H1 (cell line): Measurements from ENCODE around the gene HECTD3. TPM values are rescaled to one million over a fixed set of nuclear protein-coding genes. Genes with fewer than 3 reads are reported as not detected.

ENCODE experiments used
- BACH1 ChIP-seq: IDR thresholded peaks from 2 replicates; pipeline ENCODE4 v1.6.1; 2012; ENCODE audit warnings: low read length, improper control_type of control experiment
- CHD7 ChIP-seq: fragments of 300-600 bp; sonication (generic); IDR thresholded peaks from 2 replicates; pipeline ENCODE4 v1.7.1; 2012; ENCODE audit warnings: low read length, moderate library complexity, mild to moderate bottlenecking, inconsistent platforms; ENCODE audit not compliant: insufficient replicate concordance
- GTF2F1 ChIP-seq: IDR thresholded peaks from 2 replicates; pipeline ENCODE4 v1.6.1; 2012; ENCODE audit warnings: low read depth, low read length, improper control_type of control experiment, borderline replicate concordance
- JUN ChIP-seq: IDR thresholded peaks from 2 replicates; pipeline ENCODE4 v1.6.1; 2011; ENCODE audit warnings: low read depth, mild to moderate bottlenecking, improper control_type of control experiment, low read length
- RBBP5 ChIP-seq: IDR thresholded peaks from 2 replicates; pipeline ENCODE4 v1.7.1; 2012; ENCODE audit warnings: low read depth, mild to moderate bottlenecking, inconsistent platforms, low read length, moderate library complexity, borderline replicate concordance
- RNF2 ChIP-seq: fragments of 200-900, 300-1000 bp; sonication (generic); IDR thresholded peaks from 2 replicates; pipeline ENCODE4 v1.7.1; 2016; ENCODE audit warnings: borderline replicate concordance, low read depth, mild to moderate bottlenecking, antibody characterized with exemption, low read length; ENCODE audit not compliant: poor library complexity, severe bottlenecking; ENCODE audit errors: missing control alignments
- SIX5 ChIP-seq: IDR thresholded peaks from 2 replicates; pipeline ENCODE4 v1.6.1; 2011; ENCODE audit warnings: mild to moderate bottlenecking, low read depth, low read length
- SP1 ChIP-seq: IDR thresholded peaks from 2 replicates; pipeline ENCODE4 v1.6.1; 2011; ENCODE audit warnings: low read depth, low read length
- SP2 ChIP-seq: IDR thresholded peaks from 2 replicates; pipeline ENCODE4 v1.6.1; 2012; ENCODE audit warnings: mild to moderate bottlenecking, low read length, inconsistent platforms
- TAF7 ChIP-seq: optimal IDR thresholded peaks from 2 replicates; pipeline ENCODE3; 2011; ENCODE audit warnings: low read depth, mild to moderate bottlenecking, inconsistent platforms, low read length, moderate library complexity, borderline replicate concordance
- polyA plus RNA-seq, 7 experiments: library from polyadenylated mRNA; depleted of rRNA in 3 of 7; stranded (reverse) in 5 of 7; unstranded in 2 of 7; fragments of >200 nt in 5 of 7; fragments of 200-250 nt in 2 of 7; gene quantifications; 1 replicate in 5 of 7; 2 replicates in 1 of 7; 4 replicates in 1 of 7; pipeline versions ENCODE4 v1.2.1 to v1.2.3, GENCODE V29; 2011 to 2013; ENCODE audit warnings: missing spikeins in 2 of 7, mixed read lengths in 2 of 7
- total RNA-seq: library from RNA; stranded (reverse); fragmentation: NEBNext Ultra II Directional; extraction: Animal tissue kit (Norgen Biotek cat#: 25700); gene quantifications from 2 replicates; pipeline ENCODE4 v1.2.1, GENCODE V29; 2021

The HECTD3 gene
- total and polyA plus RNA-seq, 2 of the 8 experiments (the other 6 are each of a cell fraction or from before 2014, with no cell fraction given) = 32.9 to 52.7 TPM

GRCh38 chr1:45011837-45012638, 914 bp upstream of the HECTD3 start, which contains the start of gene UROD (continued):
- TF ChIP-seq CHD7 (peak; percentile 99), BACH1 (no peak), RBBP5 (no peak), JUN (no peak), SP2 (no peak), SP1 (peak; percentile 93), TAF7 (peak; percentile 81), RNF2 (no peak), GTF2F1 (no peak), SIX5 (no peak)
